BE2C (cell line): Measurements from ENCODE around the gene DDX39B.

Source experiments
- DNase-seq: peaks from one replicate; pipeline ENCODE4 v3.0.0-alpha.2; 2020
- H3K27me3 ChIP-seq: fragments of 250-450 bp; sonication (Bioruptor Pico); 2 replicates; pipeline ENCODE4 v1.5.1; 2020; ENCODE audit warnings: mild to moderate bottlenecking
- H3K36me3 ChIP-seq: fragments of 250-450 bp; sonication (Bioruptor Pico); 2 replicates; pipeline ENCODE4 v1.5.1; 2020; ENCODE audit warnings: mild to moderate bottlenecking
- H3K4me1 ChIP-seq: fragments of 250-450 bp; sonication (Bioruptor Pico); 2 replicates; pipeline ENCODE4 v1.5.1; 2020
- H3K4me3 ChIP-seq: 2 replicates; pipeline ENCODE4 v1.5.1; 2011; ENCODE audit warnings: low read depth, low read length
- H3K9me3 ChIP-seq: fragments of 250-450 bp; sonication (Bioruptor Pico); 2 replicates; pipeline ENCODE4 v1.5.1; 2020
- CTCF ChIP-seq: IDR thresholded peaks from 2 replicates; pipeline ENCODE4 v1.5.1; 2012; ENCODE audit warnings: mild to moderate bottlenecking, low read depth, low read length

Gene DDX39B

GRCh38 chr6:31532644-31533454, 9.0 kb downstream of the DDX39B start:
- TF ChIP-seq CTCF, result no peak
- DNase-seq, result no peak
- Histone ChIP-seq H3K27me3 (no peaks in the 10 kb centered on the region), H3K4me1 (no peaks in the 10 kb centered on the region), H3K36me3 (peaks cover 80% of the 10 kb centered on the region), H3K4me3 (no peak overlapping the region), H3K9me3 (no peaks in the 10 kb centered on the region)

GRCh38 chr6:31531771-31532643, 9.8 kb downstream of the DDX39B start:
- peaks cover 72% of the 10 kb centered on the region for H3K36me3 ChIP-seq

GRCh38 chr6:31531162-31531561, 10.6 kb downstream of the DDX39B start:
- TF ChIP-seq CTCF, result no peak
- no peaks in the 10 kb centered on the region for H3K9me3 ChIP-seq
- DNase-seq, result no peak

More at GRCh38 chr6:31531771-31532643, 9.8 kb downstream of the DDX39B start:
- H3K9me3 ChIP-seq, result no peaks in the 10 kb centered on the region
- no peaks in the 10 kb centered on the region for H3K4me1 ChIP-seq
- no peaks in the 10 kb centered on the region for H3K27me3 ChIP-seq
- no peak for TF ChIP-seq CTCF
- DNase-seq, result no peak
- H3K4me3 ChIP-seq, result no peak overlapping the region

GRCh38 chr6:31530659-31531058, 11.1 kb downstream of the DDX39B start:
- TF ChIP-seq CTCF, result no peak
- Histone ChIP-seq H3K4me3 (no peak overlapping the region), H3K9me3 (no peaks in the 10 kb centered on the region), H3K36me3 (peaks cover 58% of the 10 kb centered on the region), H3K27me3 (no peaks in the 10 kb centered on the region), H3K4me1 (peaks cover 6% of the 10 kb centered on the region; the same call in 1 of the 2 replicates)
- no peak for DNase-seq

More at GRCh38 chr6:31531162-31531561, 10.6 kb downstream of the DDX39B start:
- H3K27me3 ChIP-seq, result no peaks in the 10 kb centered on the region
- peaks cover 63% of the 10 kb centered on the region for H3K36me3 ChIP-seq
- H3K4me1 ChIP-seq, result peaks cover under 1% of the 10 kb centered on the region; the same call in 1 of the 2 replicates
- no peak overlapping the region for H3K4me3 ChIP-seq

GRCh38 chr6:31529329-31530150, 12.3 kb downstream of the DDX39B start:
- no peak for TF ChIP-seq CTCF
- no peak for DNase-seq
- Histone ChIP-seq H3K9me3 (no peaks in the 10 kb centered on the region), H3K4me1 (peaks cover 7% of the 10 kb centered on the region; the same call in 1 of the 2 replicates), H3K36me3 (peaks cover 47% of the 10 kb centered on the region), H3K27me3 (no peaks in the 10 kb centered on the region), H3K4me3 (no peak overlapping the region)
